ENCODE results near the gene BOLA1. TPM values are rescaled to one million over a fixed set of nuclear protein-coding genes. Genes with fewer than 3 reads are reported as not detected.
"Not testable (repeated sequence)": the region's sequence is repeated elsewhere in the genome, so short reads cannot be mapped to it uniquely, and the experiment has no call there.

Gene BOLA1
- total RNA-seq, 1 donor from 2014 or later: 17.6 TPM

GRCh38 chr1:149885339-149886120, 13.8 kb upstream of the BOLA1 start:
- peak; percentile 14 for TF ChIP-seq CTCF (IDR thresholded peaks at IDR 0.05; ENCODE audit: insufficient read depth, low read length, severe bottlenecking)
- Histone ChIP-seq H3K36me3 (ENCODE audit: control insufficient read depth, insufficient read depth, low read length) (no peaks in the 10 kb centered on the region), H3K27me3 (ENCODE audit: control insufficient read depth, insufficient read depth, low read length) (no peaks in the 10 kb centered on the region), H3K4me3 (ENCODE audit: low read depth, low read length) (peak overlapping the region; percentile 55)
- FAIRE-seq: no peak
- DNase-seq (ENCODE audit: low read depth): peak; percentile 47

- peak; percentile 12 for DNase-seq (ENCODE audit: low read depth)
- not testable (repeated sequence) for FAIRE-seq; H3K27me3 ChIP-seq (ENCODE audit: control insufficient read depth, insufficient read depth, low read length); H3K36me3 ChIP-seq (ENCODE audit: control insufficient read depth, insufficient read depth, low read length)
- H3K4me3 ChIP-seq (ENCODE audit: low read depth, low read length): peak overlapping the region; percentile 55
Observed at GRCh38 chr1:149886121-149886395, 13.3 kb upstream of the BOLA1 start.

DNA sequence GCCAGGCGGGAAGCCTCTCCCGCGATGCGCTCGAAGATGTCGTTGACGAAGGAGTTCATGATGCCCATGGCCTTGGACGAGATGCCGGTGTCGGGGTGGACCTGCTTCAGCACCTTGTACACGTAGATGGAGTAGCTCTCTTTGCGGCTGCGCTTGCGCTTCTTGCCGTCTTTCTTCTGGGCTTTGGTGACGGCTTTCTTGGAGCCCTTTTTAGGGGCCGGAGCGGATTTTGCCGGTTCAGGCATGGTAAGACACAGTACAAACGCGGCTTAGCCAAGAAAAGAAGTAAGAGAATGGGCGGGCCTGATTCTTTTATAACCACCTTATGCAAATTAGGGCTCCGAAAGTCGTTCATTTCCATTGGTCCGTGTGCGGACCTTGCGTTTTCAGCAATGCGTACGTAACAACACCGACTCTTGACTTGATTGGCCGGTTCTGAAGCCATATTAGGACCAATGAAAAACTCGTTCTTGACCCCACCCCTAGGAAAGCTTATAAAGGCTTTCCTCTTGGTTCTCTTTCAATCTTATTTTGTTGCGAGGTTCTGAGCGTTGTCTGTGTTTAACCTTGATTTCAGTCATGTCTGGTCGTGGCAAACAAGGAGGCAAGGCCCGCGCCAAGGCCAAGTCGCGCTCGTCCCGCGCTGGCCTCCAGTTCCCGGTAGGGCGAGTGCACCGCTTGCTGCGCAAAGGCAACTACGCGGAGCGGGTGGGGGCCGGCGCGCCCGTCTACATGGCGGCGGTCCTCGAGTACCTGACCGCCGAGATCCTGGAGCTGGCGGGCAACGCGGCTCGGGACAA, 12.8 kb upstream of the BOLA1 start:
- H3K36me3 ChIP-seq (ENCODE audit: control insufficient read depth, insufficient read depth, low read length): no peaks in the 10 kb centered on the region
- FAIRE-seq: no peak
- TF ChIP-seq CTCF (IDR thresholded peaks at IDR 0.05; ENCODE audit: insufficient read depth, low read length, severe bottlenecking): no peak
- DNase-seq (ENCODE audit: low read depth): peak; percentile 97
- no peaks in the 10 kb centered on the region for H3K27me3 ChIP-seq (ENCODE audit: control insufficient read depth, insufficient read depth, low read length)
- H3K4me3 ChIP-seq (ENCODE audit: low read depth, low read length): peak overlapping the region; percentile 55

GRCh38 chr1:149887196-149887455, 12.2 kb upstream of the BOLA1 start:
- FAIRE-seq; H3K36me3 ChIP-seq (ENCODE audit: control insufficient read depth, insufficient read depth, low read length); DNase-seq (ENCODE audit: low read depth); H3K27me3 ChIP-seq (ENCODE audit: control insufficient read depth, insufficient read depth, low read length): not testable (repeated sequence)
- peak overlapping the region; percentile 55 for H3K4me3 ChIP-seq (ENCODE audit: low read depth, low read length)

DNA sequence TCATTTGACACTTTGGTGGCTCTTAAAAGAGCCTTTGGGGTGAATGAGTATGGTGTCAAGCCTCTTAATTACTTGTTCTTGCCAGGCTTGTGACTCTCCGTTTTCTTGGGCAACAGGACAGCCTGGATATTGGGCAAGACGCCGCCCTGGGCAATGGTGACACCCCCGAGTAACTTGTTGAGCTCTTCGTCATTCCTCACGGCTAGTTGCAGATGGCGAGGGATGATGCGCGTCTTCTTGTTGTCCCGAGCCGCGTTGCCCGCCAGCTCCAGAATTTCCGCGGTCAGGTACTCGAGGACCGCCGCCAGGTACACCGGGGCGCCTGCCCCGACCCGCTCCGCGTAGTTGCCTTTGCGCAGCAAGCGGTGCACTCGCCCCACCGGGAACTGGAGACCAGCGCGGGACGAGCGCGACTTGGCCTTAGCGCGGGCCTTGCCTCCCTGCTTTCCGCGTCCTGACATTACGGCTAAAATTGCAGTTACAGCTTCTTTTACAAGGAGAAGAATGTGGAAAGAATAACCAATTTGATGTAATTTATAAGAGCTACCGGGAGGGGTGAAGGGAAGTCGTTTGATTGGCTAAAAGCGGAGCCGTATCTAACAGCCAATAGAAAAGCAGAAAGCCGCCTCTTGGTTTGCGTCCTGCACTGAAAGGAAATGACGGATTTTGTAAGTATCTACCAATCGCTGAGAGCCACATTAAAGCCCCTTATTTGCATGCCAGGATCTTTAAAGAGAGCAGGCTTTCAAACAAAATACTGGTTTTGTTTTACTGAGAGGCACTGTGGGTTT, 11.7 kb upstream of the BOLA1 start:
- peak overlapping the region; percentile 55 for H3K4me3 ChIP-seq (ENCODE audit: low read depth, low read length)
- FAIRE-seq (no peak), DNase-seq (ENCODE audit: low read depth) (peak; percentile 96)
- no peaks in the 10 kb centered on the region for H3K27me3 ChIP-seq (ENCODE audit: control insufficient read depth, insufficient read depth, low read length)
- no peaks in the 10 kb centered on the region for H3K36me3 ChIP-seq (ENCODE audit: control insufficient read depth, insufficient read depth, low read length)
- no peak for TF ChIP-seq CTCF (IDR thresholded peaks at IDR 0.05; ENCODE audit: insufficient read depth, low read length, severe bottlenecking)

- peak; percentile 77 for TF ChIP-seq CTCF (IDR thresholded peaks at IDR 0.05; ENCODE audit: insufficient read depth, low read length, severe bottlenecking)
- FAIRE-seq: no peak
- H3K27me3 ChIP-seq (ENCODE audit: control insufficient read depth, insufficient read depth, low read length): no peaks in the 10 kb centered on the region
- DNase-seq (ENCODE audit: low read depth): peak; percentile 74
- H3K36me3 ChIP-seq (ENCODE audit: control insufficient read depth, insufficient read depth, low read length): no peaks in the 10 kb centered on the region
- peak overlapping the region; percentile 55 for H3K4me3 ChIP-seq (ENCODE audit: low read depth, low read length)
Observed at GRCh38 chr1:149888247-149888998, 10.9 kb upstream of the BOLA1 start.

All from bronchial epithelial cell (primary cell).